ENCODE measurements around the gene KIF26A.

DNA sequence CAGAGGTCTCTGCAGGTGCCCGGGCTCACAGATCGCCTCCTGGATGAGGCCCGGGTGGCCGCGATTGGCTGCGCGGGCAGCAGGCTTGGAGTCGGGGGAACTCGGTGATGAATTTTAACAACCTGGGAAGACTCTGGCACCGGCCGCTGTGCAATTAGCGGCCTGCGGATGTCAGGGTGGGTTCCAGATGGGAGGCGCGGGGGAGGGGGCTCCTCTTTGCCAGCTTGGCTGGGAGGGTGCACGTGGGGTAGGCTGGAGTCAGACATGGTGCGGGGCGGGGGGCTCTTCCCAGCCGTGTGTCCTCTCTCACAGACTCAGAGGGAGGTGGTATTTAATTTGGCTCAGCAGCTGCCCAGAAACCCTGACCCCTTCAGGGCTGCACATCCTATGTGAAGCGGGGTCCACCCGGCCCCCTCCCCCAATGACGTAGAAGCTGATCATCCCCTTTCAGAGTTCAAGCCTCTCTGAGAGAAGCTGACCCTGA, 81.4 kb downstream of the KIF26A start:
- no peak for TF ChIP-seq POLR2A (IDR thresholded peaks at IDR 0.05)
- TF ChIP-seq, protein P1, sequence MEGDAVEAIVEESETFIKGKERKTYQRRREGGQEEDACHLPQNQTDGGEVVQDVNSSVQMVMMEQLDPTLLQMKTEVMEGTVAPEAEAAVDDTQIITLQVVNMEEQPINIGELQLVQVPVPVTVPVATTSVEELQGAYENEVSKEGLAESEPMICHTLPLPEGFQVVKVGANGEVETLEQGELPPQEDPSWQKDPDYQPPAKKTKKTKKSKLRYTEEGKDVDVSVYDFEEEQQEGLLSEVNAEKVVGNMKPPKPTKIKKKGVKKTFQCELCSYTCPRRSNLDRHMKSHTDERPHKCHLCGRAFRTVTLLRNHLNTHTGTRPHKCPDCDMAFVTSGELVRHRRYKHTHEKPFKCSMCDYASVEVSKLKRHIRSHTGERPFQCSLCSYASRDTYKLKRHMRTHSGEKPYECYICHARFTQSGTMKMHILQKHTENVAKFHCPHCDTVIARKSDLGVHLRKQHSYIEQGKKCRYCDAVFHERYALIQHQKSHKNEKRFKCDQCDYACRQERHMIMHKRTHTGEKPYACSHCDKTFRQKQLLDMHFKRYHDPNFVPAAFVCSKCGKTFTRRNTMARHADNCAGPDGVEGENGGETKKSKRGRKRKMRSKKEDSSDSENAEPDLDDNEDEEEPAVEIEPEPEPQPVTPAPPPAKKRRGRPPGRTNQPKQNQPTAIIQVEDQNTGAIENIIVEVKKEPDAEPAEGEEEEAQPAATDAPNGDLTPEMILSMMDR (IDR thresholded peaks at IDR 0.05), result no peak
